H9 (cell line): ENCODE data around the gene ZFP92. TPM values are rescaled to one million over a fixed set of nuclear protein-coding genes. Genes with fewer than 3 reads are reported as not detected.

Experiments used
- DNase-seq: peaks from one replicate; pipeline ENCODE4 v3.0.0-alpha.2; 2017
- H2AFZ ChIP-seq: one replicate; pipeline ENCODE4 v1.6.1; 2013; ENCODE audit warnings: mild to moderate bottlenecking, low read length, control low read depth, moderate library complexity
- H2AK5ac ChIP-seq: 2 replicates; pipeline ENCODE4 v1.6.1; 2013; ENCODE audit warnings: low read length, control low read depth, mixed read lengths; ENCODE audit not compliant: insufficient read length
- H2BK120ac ChIP-seq: one replicate; pipeline ENCODE4 v1.6.1; 2013; ENCODE audit warnings: low read depth, mild to moderate bottlenecking, low read length, control low read depth, inconsistent platforms; ENCODE audit not compliant: poor library complexity, severe bottlenecking
- H2BK12ac ChIP-seq: 2 replicates; pipeline ENCODE4 v1.6.1; 2013; ENCODE audit warnings: low read length, control low read depth, mixed read lengths, low read depth; ENCODE audit not compliant: insufficient read length
- H2BK15ac ChIP-seq: 2 replicates; pipeline ENCODE4 v1.6.1; 2013; ENCODE audit warnings: low read depth, low read length, control low read depth
- H2BK20ac ChIP-seq: one replicate; pipeline ENCODE4 v1.6.1; 2013; ENCODE audit warnings: low read depth, mild to moderate bottlenecking, low read length, control low read depth, inconsistent platforms; ENCODE audit not compliant: poor library complexity, severe bottlenecking
- H2BK5ac ChIP-seq: 2 replicates; pipeline ENCODE4 v1.6.1; 2013; ENCODE audit warnings: low read length, control low read depth, mixed read lengths; ENCODE audit not compliant: insufficient read length
- H3K14ac ChIP-seq: 2 replicates; pipeline ENCODE4 v1.6.1; 2013; ENCODE audit warnings: low read length, control low read depth; ENCODE audit not compliant: insufficient read depth
- H3K18ac ChIP-seq: 2 replicates; pipeline ENCODE4 v1.6.1; 2013; ENCODE audit warnings: low read depth, mild to moderate bottlenecking, mixed read lengths, low read length, control low read depth; ENCODE audit not compliant: insufficient read length
- H3K23ac ChIP-seq: 2 replicates; pipeline ENCODE4 v1.6.1; 2013; ENCODE audit warnings: low read length, control low read depth, mixed read lengths, low read depth; ENCODE audit not compliant: insufficient read length
- H3K23me2 ChIP-seq: 2 replicates; pipeline ENCODE4 v1.6.1; 2013; ENCODE audit warnings: low read depth, mild to moderate bottlenecking, mixed read lengths, low read length, control low read depth; ENCODE audit not compliant: insufficient read length, poor library complexity, severe bottlenecking
- H3K27ac ChIP-seq: 2 replicates; pipeline ENCODE4 v1.5.1; 2013; ENCODE audit warnings: low read length, control low read depth, mixed read lengths, low read depth; ENCODE audit not compliant: insufficient read length
- H3K27me3 ChIP-seq: 2 replicates; pipeline ENCODE4 v1.6.1; 2013; ENCODE audit warnings: low read length, control low read depth, inconsistent platforms; ENCODE audit not compliant: insufficient read depth
- H3K4ac ChIP-seq: 2 replicates; pipeline ENCODE4 v1.6.1; 2013; ENCODE audit warnings: low read depth, mild to moderate bottlenecking, control low read depth, inconsistent platforms, low read length, moderate library complexity
- H3K4me1 ChIP-seq: 2 replicates; pipeline ENCODE4 v1.6.1; 2013; ENCODE audit warnings: low read length, control low read depth, inconsistent platforms; ENCODE audit not compliant: insufficient read depth
- H3K4me2 ChIP-seq: 2 replicates; pipeline ENCODE4 v1.6.1; 2013; ENCODE audit warnings: low read length, control low read depth, mixed read lengths; ENCODE audit not compliant: insufficient read length, insufficient read depth
- H3K56ac ChIP-seq: 2 replicates; pipeline ENCODE4 v1.6.1; 2013; ENCODE audit warnings: low read depth, mild to moderate bottlenecking, mixed read lengths, low read length, control low read depth; ENCODE audit not compliant: insufficient read length
- H3K79me1 ChIP-seq: 2 replicates; pipeline ENCODE4 v1.6.1; 2013; ENCODE audit warnings: low read depth, mild to moderate bottlenecking, moderate library complexity, low read length, control low read depth, inconsistent platforms; ENCODE audit not compliant: insufficient read depth, poor library complexity, severe bottlenecking
- H3K79me2 ChIP-seq: 2 replicates; pipeline ENCODE4 v1.6.1; 2013; ENCODE audit warnings: low read length, control low read depth, inconsistent platforms; ENCODE audit not compliant: insufficient read depth
- H3K9ac ChIP-seq: 2 replicates; pipeline ENCODE4 v1.6.1; 2013; ENCODE audit warnings: low read length, control low read depth, mixed read lengths; ENCODE audit not compliant: insufficient read length; ENCODE audit errors: extremely low read depth
- H3K9me3 ChIP-seq: one replicate; pipeline ENCODE4 v1.6.1; 2013; ENCODE audit warnings: low read depth, low read length, inconsistent platforms; ENCODE audit not compliant: control insufficient read depth
- H3T11ph ChIP-seq: one replicate; pipeline ENCODE4 v1.6.1; 2013; ENCODE audit warnings: mild to moderate bottlenecking, low read length, control low read depth, inconsistent platforms
- H4K20me1 ChIP-seq: one replicate; pipeline ENCODE4 v1.6.1; 2013; ENCODE audit not compliant: control insufficient read depth, insufficient read length, insufficient read depth
- H4K5ac ChIP-seq: 2 replicates; pipeline ENCODE4 v1.6.1; 2013; ENCODE audit warnings: low read depth, mild to moderate bottlenecking, mixed read lengths, low read length, control low read depth; ENCODE audit not compliant: insufficient read length
- H4K8ac ChIP-seq: replicated peaks from 2 replicates; pipeline ENCODE4 v1.6.1; 2013; ENCODE audit warnings: low read length, control low read depth, mixed read lengths, low read depth; ENCODE audit not compliant: insufficient read length
- H4K91ac ChIP-seq: 2 replicates; pipeline ENCODE4 v1.6.1; 2013; ENCODE audit warnings: low read depth, mild to moderate bottlenecking, moderate library complexity, mixed read lengths, low read length, control low read depth; ENCODE audit not compliant: insufficient read length
- H3K27ac Mint-ChIP-seq, 3 experiments: 2 replicates in 2 of 3; 3 replicates in 1 of 3; pipeline ENCODE4 v1.8.0; 2020 to 2021; ENCODE audit warnings: mixed read lengths in 3 of 3, mild to moderate bottlenecking in 1 of 3, moderate library complexity in 1 of 3
- H3K27me3 Mint-ChIP-seq: 2 replicates; pipeline ENCODE4 v1.8.0; 2021; ENCODE audit warnings: low read depth, mild to moderate bottlenecking, moderate library complexity, mixed read lengths
- H3K36me3 Mint-ChIP-seq, 3 experiments: 2 replicates in 2 of 3; 3 replicates in 1 of 3; pipeline ENCODE4 v1.8.0; 2020 to 2021; ENCODE audit warnings: low read depth in 3 of 3, mixed read lengths in 3 of 3; ENCODE audit not compliant: insufficient read depth in 1 of 3
- H3K4me1 Mint-ChIP-seq, 2 experiments: 2 replicates each; pipeline ENCODE4 v1.8.0; 2020; ENCODE audit warnings: mixed read lengths in 2 of 2
- H3K4me3 Mint-ChIP-seq, 2 experiments: 2 replicates in 1 of 2; 3 replicates in 1 of 2; pipeline ENCODE4 v1.8.0; 2020 to 2021; ENCODE audit warnings: mild to moderate bottlenecking in 2 of 2, mixed read lengths in 2 of 2, moderate library complexity in 1 of 2
- H3K9me3 Mint-ChIP-seq, 2 experiments: 2 replicates in 1 of 2; 3 replicates in 1 of 2; pipeline ENCODE4 v1.8.0; 2020; ENCODE audit warnings: mild to moderate bottlenecking in 2 of 2, mixed read lengths in 2 of 2, moderate library complexity in 1 of 2
- CTCF ChIP-seq: fragments of 200-600 bp; sonication (generic); conservative IDR thresholded peaks from 3 replicates; pipeline ENCODE4 v1.8.0; 2021; ENCODE audit warnings: antibody characterized with exemption, mild to moderate bottlenecking
- WGBS: extraction: QIAGEN DNeasy Blood & Tissue Kit; methylation state at CpG from one replicate; pipeline ENCODE4 v1.1.7; 2013; ENCODE audit warnings: missing lambda C conversion rate, low lambda C conversion rate, mixed read lengths; ENCODE audit not compliant: insufficient read length; ENCODE audit errors: extremely low coverage; 5-methylcytosine and 5-hydroxymethylcytosine counted together
- total RNA-seq: library from RNA; stranded (reverse); gene quantifications from 2 replicates; pipeline ENCODE4 v1.2.1, GENCODE V29; 2021

Gene ZFP92
- total RNA-seq, 1 experiment from 2014 or later, result 0.68 TPM

GRCh38 chrX:153412746-153413720 lies 1.8 kb downstream of the ZFP92 start:
- Mint-ChIP-seq H3K4me1 (peaks cover 7 to 23% of the 10 kb centered on the region in 2 experiments), H3K27me3 (peaks cover 32% of the 10 kb centered on the region), H3K27ac (no peak overlapping the region), H3K36me3 (peaks cover 5 to 14% (median 8%) of the 10 kb centered on the region in 3 experiments; a peak in 5 of 7 replicates), H3K4me3 (no peak overlapping the region), H3K9me3 (peaks cover 65 to 79% of the 10 kb centered on the region in 2 experiments)
- Histone ChIP-seq H2BK5ac (no peak overlapping the region), H3K27me3 (peaks cover 7% of the 10 kb centered on the region; the same call in 1 of the 2 replicates), H3K56ac (no peak overlapping the region), H2BK20ac (no peak overlapping the region), H3K4ac (no peak overlapping the region), H3K23ac (no peak overlapping the region), H3K79me2 (no peaks in the 10 kb centered on the region), H4K20me1 (no peaks in the 10 kb centered on the region), H3K4me1 (no peaks in the 10 kb centered on the region), H2BK15ac (no peak overlapping the region), H2BK120ac (no peak overlapping the region), H3K23me2 (no peaks in the 10 kb centered on the region), H2AFZ (no peak overlapping the region), H4K91ac (no peak overlapping the region), H2BK12ac (no peak overlapping the region), H2AK5ac (no peak overlapping the region), H4K5ac (no peak overlapping the region), H3K79me1 (no peaks in the 10 kb centered on the region), H3K14ac (no peak overlapping the region), H3K4me2 (no peak overlapping the region), H3K9ac (no peak overlapping the region), H3K9me3 (peaks cover 21% of the 10 kb centered on the region), H3T11ph (no peak overlapping the region), H4K8ac (no peak overlapping the region), H3K27ac (no peak overlapping the region), H3K18ac (no peak overlapping the region)
- peak; percentile 34; the same call in 2 of the 3 replicates for TF ChIP-seq CTCF
- no peak for DNase-seq
- no CpG with 5 or more reads among the region's 23 CpGs for WGBS
